ENCODE results near the gene FAP. TPM values are rescaled to one million over a fixed set of nuclear protein-coding genes. Genes with fewer than 3 reads are reported as not detected.

FAP gene
- total and polyA plus RNA-seq, 2 donors (not counting 3 experiments of a cell fraction or from before 2014, with no cell fraction given) = 1.1 TPM; not detected in 1

DNA sequence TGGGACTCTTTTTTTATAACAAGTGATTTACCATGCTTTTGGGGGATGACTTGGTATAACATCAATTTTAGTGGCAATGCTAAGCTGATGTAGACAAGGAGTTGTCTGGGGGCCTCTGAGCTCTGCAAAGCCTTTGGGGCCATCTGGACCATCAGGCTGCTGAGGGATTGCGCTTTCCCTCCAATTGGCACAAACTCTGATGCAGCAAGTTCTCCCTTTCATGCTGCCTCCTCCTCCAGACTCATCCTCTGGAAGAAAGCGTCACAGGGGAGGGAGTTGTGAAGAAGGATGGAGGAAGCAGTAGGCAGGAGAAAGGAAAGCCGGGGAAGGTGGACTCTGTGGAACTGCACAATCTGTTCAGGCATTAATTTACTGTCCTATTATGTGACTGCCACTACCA is 10.2 kb upstream of the FAP start:
- Histone ChIP-seq H4K20me1 (replicated peaks; ENCODE audit: control insufficient read depth, extremely low read depth, insufficient read depth, low read length) (no peaks in the 10 kb centered on the region), H3K79me2 (ENCODE audit: control insufficient read depth, insufficient read depth, low read length) (no peaks in the 10 kb centered on the region), H3K4me1 (ENCODE audit: control insufficient read depth, extremely low read depth, insufficient read depth, low read length) (no peaks in the 10 kb centered on the region), H3K36me3 (ENCODE audit: control insufficient read depth in 2 of 2, extremely low read depth in 1 of 2, insufficient read depth in 2 of 2, low read length in 2 of 2) (no peaks in the 10 kb centered on the region), H2AFZ (ENCODE audit: low read depth, low read length) (no peak overlapping the region), H3K9me3 (replicated peaks; ENCODE audit: control insufficient read depth, insufficient read depth, low read length) (no peaks in the 10 kb centered on the region), H3K9ac (replicated peaks; ENCODE audit: extremely low read depth, insufficient read depth, low read length) (no peak overlapping the region), H3K4me2 (ENCODE audit: insufficient read depth, low read length) (no peak overlapping the region), H3K27ac (ENCODE audit: insufficient read depth, low read depth, low read length) (no peak overlapping the region), H3K9me1 (replicated peaks; ENCODE audit: control insufficient read depth, extremely low read depth, insufficient read depth, low read length) (no peaks in the 10 kb centered on the region), H3K4me3 (replicated peaks in 1 of 3; ENCODE audit: insufficient read depth in 1 of 3, low read depth in 1 of 3, low read length in 3 of 3) (no peak overlapping the region), H3K27me3 (ENCODE audit: control insufficient read depth in 2 of 2, insufficient read depth in 2 of 2, low read length in 2 of 2) (no peaks in the 10 kb centered on the region)
- FAIRE-seq (no peak), DNase-seq (ENCODE audit: low read depth, low spot score) (no peak)
- CTCF ChIA-PET = interaction anchor here (1.8 to 2.5 kb wide), 2 partner anchors 32 to 45 kb away, joined by 9 to 12 read pairs; no protein-coding TSS in a partner anchor
- POLR2A ChIA-PET = no interaction called here
- BruUV-seq (replicated peaks) = no TSS peak
- TF ChIP-seq POLR2A (IDR thresholded peaks at IDR 0.05; ENCODE audit: low read depth, low read length) (no peak), POLR2AphosphoS5 (IDR thresholded peaks at IDR 0.05; ENCODE audit: insufficient read depth, low read depth, low read length) (no peak), MYC (IDR thresholded peaks at IDR 0.05; ENCODE audit: low read depth, low read length) (no peak), EZH2 (IDR thresholded peaks at IDR 0.05; ENCODE audit: borderline replicate concordance, low read depth, low read length, severe bottlenecking) (no peak), JUN (IDR thresholded peaks at IDR 0.05; ENCODE audit: borderline replicate concordance, insufficient read depth, insufficient read length, low read depth) (no peak), FOS (IDR thresholded peaks at IDR 0.05; ENCODE audit: borderline replicate concordance, insufficient read depth, low read length) (no peak)
- intact Hi-C loops (cut with micrococcal nuclease) (no loop called here), dilution Hi-C loops (cut with MboI; ENCODE audit: extremely low pct_ligation_motif_present, low sequenced_read_pairs) (no loop called here)

GRCh38 chr2:162252153-162252552 is 8.9 kb upstream of the FAP start:
- no peaks in the 10 kb centered on the region for H3K36me3 ChIP-seq (ENCODE audit: control insufficient read depth in 2 of 2, extremely low read depth in 1 of 2, insufficient read depth in 2 of 2, low read length in 2 of 2)
- POLR2A ChIA-PET = no interaction called here
- no peaks in the 10 kb centered on the region for H3K27me3 ChIP-seq (ENCODE audit: control insufficient read depth in 2 of 2, insufficient read depth in 2 of 2, low read length in 2 of 2)
- no peak overlapping the region for H3K4me3 ChIP-seq (replicated peaks in 1 of 3; ENCODE audit: insufficient read depth in 1 of 3, low read depth in 1 of 3, low read length in 3 of 3)
- TF ChIP-seq GATA2 (IDR thresholded peaks at IDR 0.05; ENCODE audit: insufficient read depth, insufficient read length, low read depth, low read length) (no peak), POLR2A (IDR thresholded peaks at IDR 0.05; ENCODE audit: low read depth, low read length) (no peak), CTCF (IDR thresholded peaks at IDR 0.05; ENCODE audit: extremely low read depth in 1 of 2, insufficient read depth in 1 of 2, low read depth in 1 of 2, low read length in 2 of 2) (no peak), FOS (IDR thresholded peaks at IDR 0.05; ENCODE audit: borderline replicate concordance, insufficient read depth, low read length) (no peak), MYC (IDR thresholded peaks at IDR 0.05; ENCODE audit: low read depth, low read length) (no peak), JUN (IDR thresholded peaks at IDR 0.05; ENCODE audit: borderline replicate concordance, insufficient read depth, insufficient read length, low read depth) (no peak), POLR2AphosphoS5 (IDR thresholded peaks at IDR 0.05; ENCODE audit: insufficient read depth, low read depth, low read length) (no peak), EZH2 (IDR thresholded peaks at IDR 0.05; ENCODE audit: borderline replicate concordance, low read depth, low read length, severe bottlenecking) (no peak)
- TF ChIP-seq, protein P1, sequence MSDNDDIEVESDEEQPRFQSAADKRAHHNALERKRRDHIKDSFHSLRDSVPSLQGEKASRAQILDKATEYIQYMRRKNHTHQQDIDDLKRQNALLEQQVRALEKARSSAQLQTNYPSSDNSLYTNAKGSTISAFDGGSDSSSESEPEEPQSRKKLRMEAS (IDR thresholded peaks at IDR 0.05; ENCODE audit: insufficient read depth, insufficient read length) = no peak
- intact Hi-C loops (cut with micrococcal nuclease) = no loop called here
- no peaks in the 10 kb centered on the region for H3K79me2 ChIP-seq (ENCODE audit: control insufficient read depth, insufficient read depth, low read length)
- dilution Hi-C loops (cut with MboI; ENCODE audit: extremely low pct_ligation_motif_present, low sequenced_read_pairs) = no loop called here
- no peak overlapping the region for H3K4me2 ChIP-seq (ENCODE audit: insufficient read depth, low read length)
- no peak for FAIRE-seq
- no peak overlapping the region for H3K9ac ChIP-seq (replicated peaks; ENCODE audit: extremely low read depth, insufficient read depth, low read length)
- BruUV-seq (replicated peaks) = no TSS peak
- no peaks in the 10 kb centered on the region for H3K4me1 ChIP-seq (ENCODE audit: control insufficient read depth, extremely low read depth, insufficient read depth, low read length)
- no peak overlapping the region for H3K27ac ChIP-seq (ENCODE audit: insufficient read depth, low read depth, low read length)
- H3K9me3 ChIP-seq (replicated peaks; ENCODE audit: control insufficient read depth, insufficient read depth, low read length) = no peaks in the 10 kb centered on the region
- H2AFZ ChIP-seq (ENCODE audit: low read depth, low read length) = no peak overlapping the region
- no peaks in the 10 kb centered on the region for H3K9me1 ChIP-seq (replicated peaks; ENCODE audit: control insufficient read depth, extremely low read depth, insufficient read depth, low read length)
- DNase-seq (ENCODE audit: low read depth, low spot score) = no peak
- H4K20me1 ChIP-seq (replicated peaks; ENCODE audit: control insufficient read depth, extremely low read depth, insufficient read depth, low read length) = no peaks in the 10 kb centered on the region
- CTCF ChIA-PET = interaction anchor here (0.8 to 2.5 kb wide), 5 partner anchors 10 to 57 kb away, joined by 3 to 12 read pairs (median 4); no protein-coding TSS in a partner anchor
